ENCODE data around the gene FAM50A.

GRCh38 chrX:154481195-154481594 lies 37.3 kb downstream of the FAM50A start:
- TF ChIP-seq EZH2phosphoT487 (IDR thresholded peaks at IDR 0.05; ENCODE audit: insufficient read depth, low read depth) (no peak), EZH2 (IDR thresholded peaks at IDR 0.05; ENCODE audit: insufficient read depth, poor library complexity, severe bottlenecking) (no peak)
